NCI-H1092 (cell line): ENCODE results near the gene SLIT2.
A peak's percentile ranks its signal among the peaks of the same experiment; 100 is the strongest.

Experiments
- DNase-seq: peaks from one replicate; lab custom pipeline; 2025; lab: John Stamatoyannopoulos, UW

Gene SLIT2, protein sequence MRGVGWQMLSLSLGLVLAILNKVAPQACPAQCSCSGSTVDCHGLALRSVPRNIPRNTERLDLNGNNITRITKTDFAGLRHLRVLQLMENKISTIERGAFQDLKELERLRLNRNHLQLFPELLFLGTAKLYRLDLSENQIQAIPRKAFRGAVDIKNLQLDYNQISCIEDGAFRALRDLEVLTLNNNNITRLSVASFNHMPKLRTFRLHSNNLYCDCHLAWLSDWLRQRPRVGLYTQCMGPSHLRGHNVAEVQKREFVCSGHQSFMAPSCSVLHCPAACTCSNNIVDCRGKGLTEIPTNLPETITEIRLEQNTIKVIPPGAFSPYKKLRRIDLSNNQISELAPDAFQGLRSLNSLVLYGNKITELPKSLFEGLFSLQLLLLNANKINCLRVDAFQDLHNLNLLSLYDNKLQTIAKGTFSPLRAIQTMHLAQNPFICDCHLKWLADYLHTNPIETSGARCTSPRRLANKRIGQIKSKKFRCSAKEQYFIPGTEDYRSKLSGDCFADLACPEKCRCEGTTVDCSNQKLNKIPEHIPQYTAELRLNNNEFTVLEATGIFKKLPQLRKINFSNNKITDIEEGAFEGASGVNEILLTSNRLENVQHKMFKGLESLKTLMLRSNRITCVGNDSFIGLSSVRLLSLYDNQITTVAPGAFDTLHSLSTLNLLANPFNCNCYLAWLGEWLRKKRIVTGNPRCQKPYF (N-terminal part only)

DNA sequence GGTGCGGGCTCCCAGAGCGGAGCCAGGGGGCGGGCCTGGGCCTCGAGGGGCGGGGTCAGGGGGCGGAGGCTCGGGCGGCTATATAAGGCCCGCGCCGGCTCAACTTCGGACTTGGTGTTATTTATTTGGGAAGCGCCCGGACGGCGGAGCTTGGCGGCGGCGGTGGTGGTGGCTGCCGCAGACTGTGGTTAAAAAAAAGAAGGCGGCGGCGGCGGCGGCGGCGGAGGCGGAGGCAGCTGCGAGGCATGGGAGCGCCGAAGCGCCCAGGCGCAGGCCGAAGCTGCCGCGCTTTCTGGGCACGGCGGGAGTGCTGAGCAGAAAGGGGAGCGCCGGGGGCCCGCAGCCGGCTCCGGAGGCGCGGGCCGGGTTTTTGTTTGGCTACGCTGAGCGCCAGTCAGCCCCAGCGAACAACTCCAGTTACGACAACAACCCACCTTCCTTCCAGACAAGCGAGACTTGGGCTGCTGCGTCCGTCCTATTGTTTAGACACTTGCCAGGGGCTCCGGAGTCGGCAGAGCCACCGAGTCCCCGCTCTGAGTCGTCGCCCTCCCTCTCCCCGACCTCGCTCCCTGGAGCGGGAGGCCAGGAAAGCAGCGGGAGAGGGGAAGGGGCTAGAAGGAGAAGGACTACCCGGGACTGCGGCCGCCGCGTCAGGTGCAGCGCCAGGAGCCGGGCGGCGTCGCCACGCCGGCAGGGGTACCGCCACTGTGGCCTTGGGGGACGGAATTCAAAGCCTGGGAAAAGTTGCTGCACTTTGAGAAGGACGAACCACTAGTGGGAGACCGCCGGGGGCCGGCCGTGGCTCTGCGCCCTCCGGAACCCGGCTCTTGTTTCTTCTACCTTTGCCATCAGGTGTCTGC is at the start of gene SLIT2:
Gene SLIT2, plus strand, starts transcription at position 110 of the 860 bp plus-strand sequence. CDS start 1,911 bp downstream, outside the sequence.
- peak; percentile 84 for DNase-seq

DNA sequence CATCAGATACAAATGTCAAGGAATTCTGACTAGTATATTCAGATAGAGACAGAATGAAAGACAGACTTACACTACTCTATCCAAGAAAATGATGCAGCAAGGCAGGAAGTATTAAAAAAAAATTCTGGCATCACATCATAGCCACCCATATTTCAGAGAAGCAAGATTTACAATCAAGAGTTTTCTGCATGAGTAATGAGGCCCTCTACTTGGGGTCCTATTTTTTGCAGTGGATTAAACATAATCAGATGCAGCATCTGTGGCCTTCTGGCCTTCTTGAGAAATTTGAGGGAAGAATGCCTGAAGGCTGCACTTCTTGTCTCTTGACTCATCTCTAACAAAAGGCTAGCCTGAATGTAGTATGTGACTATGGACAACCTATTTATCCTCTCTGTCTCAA is 48.2 kb upstream of the SLIT2 start:
- DNase-seq, result no peak

DNA sequence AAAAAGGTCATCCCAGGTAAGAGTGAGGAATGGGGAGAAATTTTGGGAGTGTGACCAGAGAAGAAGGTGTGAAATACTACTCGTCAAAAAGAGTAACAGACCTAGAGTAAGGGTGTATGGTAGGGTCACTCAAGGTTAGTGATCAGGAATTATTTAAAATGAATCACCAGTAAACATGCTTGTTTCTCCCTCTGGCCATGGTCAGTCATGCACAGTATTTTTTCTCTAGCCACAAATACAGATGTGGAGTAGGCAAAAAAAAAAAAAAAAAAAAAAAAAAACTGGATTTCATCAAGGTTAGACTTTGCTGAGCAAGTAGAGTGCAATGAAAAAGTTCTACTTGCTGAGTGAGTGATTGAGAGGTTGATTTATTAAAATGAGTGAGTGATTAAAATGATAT is 34.2 kb upstream of the SLIT2 start:
- no peak for DNase-seq

DNA sequence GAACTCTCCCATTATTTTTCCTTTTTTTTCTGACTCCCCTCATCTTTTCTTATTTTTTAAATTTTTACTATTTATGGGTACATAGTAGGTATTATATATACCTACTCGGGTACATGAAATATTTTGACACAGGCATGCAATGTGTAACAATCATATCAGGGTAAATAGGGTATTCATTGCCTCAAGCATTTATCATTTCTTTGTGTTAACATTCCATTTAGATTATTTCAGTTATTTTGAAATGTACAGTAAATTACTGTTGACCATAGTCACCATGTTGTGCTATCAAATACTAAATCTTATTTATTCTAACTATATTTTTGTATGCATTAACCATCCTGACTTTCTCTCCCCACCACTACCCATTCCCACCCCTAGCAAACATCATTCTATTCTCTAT is 33.8 kb upstream of the SLIT2 start:
- DNase-seq, result no peak

DNA sequence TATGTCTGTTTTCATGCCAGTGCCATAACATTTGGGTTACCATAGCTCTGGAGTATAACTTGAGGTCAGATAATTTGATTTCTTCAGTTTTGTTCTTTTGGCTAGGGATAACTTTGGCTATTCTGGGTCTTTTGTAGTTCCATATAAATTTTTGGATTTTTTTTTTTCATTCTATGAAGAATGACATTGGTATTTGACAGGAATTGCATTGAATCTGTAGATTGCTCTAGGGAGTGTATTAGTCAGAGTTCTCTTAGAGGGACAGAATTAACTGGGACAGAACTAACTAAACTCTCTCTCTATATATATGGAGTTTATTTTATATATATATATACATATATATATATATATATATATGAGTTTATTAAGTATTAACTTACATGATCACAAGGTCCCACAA is 32.2 kb upstream of the SLIT2 start:
- no peak for DNase-seq

DNA sequence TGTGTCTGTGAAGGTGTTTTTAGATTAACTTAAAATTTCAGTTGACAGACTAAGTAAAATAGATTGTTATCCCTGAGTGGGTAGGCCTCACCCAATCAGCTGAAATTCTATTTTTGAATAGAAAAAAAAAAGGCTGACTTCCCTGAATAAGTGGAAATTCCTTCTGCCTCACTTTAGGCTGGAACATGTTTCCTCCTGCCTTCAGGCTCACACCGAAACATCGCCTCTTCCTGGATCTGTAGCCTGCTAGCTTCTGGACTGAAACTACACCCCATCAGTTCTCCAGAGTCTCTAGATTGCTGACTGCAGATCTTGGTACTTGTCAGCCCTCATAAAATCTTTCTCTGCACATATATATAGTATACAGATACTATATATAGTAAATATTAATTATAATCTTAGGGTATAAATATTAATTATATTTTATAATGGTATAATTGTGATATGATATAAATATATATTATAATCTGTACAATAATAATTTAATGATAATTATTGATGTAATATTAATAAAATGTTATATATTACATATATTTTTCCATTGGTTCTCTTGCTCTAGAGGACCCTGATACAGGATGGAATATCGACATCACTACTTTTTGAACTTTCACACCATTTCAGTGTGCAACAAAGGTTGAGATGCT is 13.7 kb upstream of the SLIT2 start:
- no peak for DNase-seq

DNA sequence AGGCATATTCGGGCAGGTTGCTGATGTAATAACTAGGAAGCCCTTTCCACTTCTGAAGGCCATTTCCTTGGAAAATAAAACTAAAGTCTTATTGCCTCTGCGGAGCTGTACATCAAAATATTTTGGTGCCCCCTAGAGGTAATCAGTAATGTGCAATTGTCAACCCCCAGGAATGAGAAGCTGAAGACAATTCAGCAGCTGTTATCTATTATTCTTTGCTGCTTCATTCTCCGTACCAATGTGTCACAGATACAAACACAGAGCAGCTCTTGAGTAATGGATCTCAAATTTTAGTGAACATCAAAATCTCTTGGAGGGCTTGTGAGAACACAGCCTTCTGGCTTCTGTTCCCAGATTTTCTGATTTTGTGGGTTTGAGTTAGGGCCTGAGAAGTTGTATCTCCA is 3.5 kb upstream of the SLIT2 start:
- peak; percentile 17 for DNase-seq

DNA sequence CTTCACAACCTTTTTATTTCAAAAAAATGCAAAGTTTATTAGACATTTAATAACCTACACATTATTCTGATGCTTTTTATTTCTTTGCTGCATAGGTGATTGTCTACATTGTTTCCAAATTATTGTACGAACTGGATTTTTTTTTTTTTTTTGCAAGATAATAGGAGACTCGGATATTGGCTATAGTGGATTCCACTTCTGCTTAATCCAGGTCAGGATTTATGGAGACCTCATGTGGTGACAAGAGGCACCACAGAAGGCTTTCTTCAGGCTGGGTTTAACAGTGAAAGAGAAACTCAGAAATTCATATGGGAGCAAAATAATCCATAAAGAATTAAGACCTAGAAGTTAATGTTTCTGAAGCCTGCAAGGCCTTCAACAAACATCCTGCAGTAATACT is 2.4 kb upstream of the SLIT2 start:
- DNase-seq, result no peak

DNA sequence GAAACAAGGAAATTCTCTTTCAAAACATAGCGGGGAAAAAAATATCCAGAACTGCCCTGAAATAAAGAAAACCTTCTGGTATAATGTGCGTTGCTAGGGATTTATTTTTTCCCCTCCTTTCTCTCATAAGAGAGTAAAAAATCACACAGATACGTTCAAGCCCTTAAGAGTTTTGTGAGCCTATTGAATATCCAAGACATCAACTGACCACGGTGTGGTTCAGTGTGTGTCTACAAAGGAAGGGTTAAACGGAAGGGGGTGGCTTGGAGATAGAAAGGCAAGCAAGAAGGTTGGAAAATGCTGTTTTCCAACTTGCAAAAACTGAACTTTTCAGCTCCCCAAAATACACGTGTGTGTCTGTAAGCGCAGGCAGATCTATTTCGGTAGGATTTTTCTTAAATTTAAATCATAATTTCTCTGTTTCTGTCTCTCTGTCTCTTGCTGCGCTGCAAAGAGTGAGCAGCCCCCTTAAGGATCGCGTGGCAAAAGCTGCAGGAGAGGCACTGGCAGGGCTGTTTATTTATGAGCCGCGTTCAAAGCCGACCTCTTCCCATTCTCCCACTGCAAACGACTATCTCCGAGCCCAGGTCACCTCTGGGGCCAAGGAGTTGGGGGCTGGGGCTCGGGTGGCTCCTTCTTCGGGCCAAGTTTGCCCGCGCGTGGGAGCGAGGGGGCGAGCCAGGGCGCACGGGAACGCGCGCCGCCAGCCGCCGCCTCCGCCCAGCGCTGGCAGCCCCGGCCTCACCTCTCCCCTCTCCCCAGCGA is 492 bp upstream of the SLIT2 start:
- no peak for DNase-seq

DNA sequence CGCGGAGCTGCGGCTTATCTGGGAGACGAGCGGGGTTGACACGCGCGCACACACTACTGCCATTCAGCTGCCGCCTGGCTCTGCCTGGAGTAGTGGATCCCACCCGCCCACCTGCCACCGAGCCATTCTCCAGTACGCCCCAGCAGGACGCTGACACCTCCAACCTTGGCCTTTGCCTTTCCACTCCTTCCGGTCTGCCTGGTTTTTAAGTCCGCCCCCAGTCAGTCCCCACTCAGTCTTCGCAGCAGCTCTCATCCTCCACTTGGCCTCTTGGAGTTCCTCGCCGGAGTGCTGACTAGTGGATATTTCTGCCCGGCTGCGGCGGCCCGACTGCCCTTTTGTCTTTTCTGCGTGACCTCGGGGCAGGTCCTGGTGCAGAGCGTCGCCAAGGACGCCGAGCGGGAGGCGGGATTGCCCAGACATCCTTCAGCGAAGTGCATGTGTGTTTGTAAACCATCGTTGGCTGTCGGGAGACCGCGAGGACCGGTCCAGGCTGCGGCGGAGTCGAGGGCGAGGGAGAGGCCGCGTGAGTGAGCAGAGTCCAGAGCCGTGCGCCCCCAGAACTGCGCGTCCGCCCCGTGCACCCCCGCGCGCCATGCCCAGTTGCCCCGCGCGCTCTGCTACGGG is 1.1 kb downstream of the SLIT2 start:
- DNase-seq, result no peak

DNA sequence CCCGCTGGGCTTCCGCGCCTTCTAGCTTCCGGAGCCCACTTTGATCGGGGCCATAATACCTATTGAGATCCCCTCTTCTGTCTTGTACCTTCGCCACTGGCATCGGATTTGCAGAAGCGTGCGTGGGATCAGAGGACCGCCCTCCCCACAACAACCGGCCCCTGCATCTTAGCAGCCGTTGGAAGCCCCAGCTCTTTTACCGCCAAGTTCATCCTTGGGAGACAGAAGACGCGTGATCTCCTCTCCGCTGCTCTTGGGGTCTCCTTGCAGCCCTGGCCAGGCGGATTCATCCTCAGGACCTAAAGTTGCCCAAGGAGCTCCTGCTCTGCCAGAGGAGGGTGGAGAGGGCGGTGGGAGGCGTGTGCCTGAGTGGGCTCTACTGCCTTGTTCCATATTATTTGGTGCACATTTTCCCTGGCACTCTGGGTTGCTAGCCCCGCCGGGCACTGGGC is 1.6 kb downstream of the SLIT2 start:
- DNase-seq, result no peak

DNA sequence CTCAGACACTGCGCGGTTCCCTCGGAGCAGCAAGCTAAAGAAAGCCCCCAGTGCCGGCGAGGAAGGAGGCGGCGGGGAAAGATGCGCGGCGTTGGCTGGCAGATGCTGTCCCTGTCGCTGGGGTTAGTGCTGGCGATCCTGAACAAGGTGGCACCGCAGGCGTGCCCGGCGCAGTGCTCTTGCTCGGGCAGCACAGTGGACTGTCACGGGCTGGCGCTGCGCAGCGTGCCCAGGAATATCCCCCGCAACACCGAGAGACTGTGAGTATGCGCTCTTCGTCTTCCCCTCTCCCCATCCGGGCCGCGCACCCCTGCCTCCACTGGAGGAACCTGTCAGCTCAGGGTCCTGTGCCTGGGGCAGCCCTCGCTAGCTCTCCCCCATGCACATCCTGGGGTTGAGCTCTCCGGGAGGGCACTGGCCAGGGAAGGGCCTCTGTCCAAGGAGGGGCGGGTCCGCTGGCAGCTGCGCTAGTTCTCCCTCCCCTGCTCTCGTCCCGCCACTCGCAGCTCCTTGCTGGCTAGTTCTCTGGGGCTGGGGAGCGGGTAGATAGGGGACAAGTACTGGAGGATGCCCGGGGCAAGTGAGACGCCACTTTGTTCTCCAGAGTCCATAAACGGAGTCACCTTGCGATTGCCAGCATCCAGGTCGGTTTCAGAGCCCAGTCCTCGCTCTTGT is 2.2 kb downstream of the SLIT2 start:
- no peak for DNase-seq

DNA sequence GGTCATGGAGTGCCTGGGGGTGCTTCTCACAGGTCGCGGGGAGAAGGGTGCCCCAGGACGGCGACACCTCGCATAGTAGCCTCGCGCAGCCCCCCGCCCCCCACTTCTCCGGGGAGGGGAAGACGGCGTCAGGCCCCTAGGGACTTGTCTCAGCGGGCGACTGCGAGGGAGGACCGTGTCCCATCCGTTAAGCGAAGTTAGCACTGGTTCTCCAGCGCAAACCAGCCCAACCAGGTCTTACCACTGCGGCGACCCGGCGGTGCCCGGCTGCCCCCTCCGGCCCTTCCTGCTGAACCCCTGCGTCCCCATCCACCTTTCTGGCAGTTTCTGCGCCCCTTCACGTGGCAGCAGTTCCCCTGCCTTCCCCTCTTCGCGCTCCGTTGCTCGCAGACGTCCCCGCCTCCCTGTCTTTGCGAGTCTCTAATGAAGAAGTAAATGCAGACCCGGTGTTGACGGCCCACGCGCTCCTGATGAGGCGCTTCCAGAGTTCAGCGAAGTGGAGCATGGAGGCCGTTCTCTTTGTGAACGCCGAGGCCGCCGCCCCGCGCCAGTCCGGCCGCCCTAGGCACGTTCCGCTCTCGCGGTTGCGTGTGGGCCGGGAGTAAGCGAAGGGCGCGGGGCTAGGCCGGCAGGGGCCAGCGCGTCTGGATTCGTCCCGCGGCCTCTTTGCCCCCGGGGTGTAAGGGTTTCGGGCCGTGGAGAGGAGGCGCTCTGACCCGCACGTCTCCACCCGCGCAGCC is 3.0 kb downstream of the SLIT2 start:
- DNase-seq, result no peak

DNA sequence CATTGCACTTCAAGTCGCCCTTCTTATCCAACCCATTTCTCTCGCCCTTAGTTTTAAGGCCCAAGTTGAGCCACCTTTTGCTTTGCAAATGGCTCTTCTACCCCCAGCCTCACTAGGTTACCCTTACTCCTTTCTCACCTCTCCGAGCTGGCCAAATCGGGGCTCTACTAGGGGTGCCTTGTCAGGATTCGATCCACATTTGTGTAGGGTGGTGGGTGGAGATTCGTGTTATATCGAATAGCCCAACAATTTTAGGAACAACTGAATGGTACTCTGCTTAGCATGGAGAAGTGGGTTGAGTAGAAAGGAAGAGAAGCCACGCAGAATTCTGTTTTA is 3.5 kb downstream of the SLIT2 start:
- no peak for DNase-seq

DNA sequence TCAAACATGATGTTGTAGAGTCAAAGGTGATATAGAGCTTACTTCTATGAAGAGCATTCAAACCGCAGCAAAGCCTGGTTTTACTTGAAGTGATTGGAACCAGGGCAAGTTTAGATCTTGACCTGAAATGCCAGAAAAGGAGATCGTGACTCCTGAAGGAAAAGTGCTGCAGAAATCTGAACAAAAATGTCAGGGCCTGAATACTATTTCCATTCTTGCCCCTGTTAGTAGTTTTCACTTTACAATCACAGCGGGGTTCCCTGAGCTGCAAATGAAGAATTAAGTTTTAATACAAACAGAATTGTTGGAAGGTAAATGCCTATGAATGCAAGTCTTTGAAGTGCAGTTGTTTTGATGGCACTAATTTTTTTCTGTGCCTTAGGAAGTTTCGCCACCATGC is 4.1 kb downstream of the SLIT2 start:
- no peak for DNase-seq

DNA sequence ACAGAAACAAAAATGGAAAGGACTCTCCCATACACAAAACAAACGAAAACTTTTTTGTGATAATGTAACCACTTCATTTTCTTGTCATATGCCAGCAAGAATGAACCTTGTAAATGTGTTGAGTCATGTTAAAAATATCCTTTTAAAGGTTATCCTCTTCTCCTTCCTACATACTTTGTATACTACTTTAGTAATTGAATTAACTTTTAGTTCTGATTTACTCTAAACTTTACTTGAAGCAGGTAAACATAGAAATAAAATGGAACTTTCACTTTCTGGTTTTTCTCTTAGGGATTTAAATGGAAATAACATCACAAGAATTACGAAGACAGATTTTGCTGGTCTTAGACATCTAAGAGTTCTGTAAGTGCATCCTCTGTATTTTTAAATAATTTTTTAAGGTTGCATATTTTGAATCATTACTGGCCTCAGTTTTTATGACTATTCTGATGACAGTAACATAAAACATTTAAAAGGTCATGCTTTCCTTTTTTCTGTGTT is 4.7 kb downstream of the SLIT2 start:
- DNase-seq, result no peak

DNA sequence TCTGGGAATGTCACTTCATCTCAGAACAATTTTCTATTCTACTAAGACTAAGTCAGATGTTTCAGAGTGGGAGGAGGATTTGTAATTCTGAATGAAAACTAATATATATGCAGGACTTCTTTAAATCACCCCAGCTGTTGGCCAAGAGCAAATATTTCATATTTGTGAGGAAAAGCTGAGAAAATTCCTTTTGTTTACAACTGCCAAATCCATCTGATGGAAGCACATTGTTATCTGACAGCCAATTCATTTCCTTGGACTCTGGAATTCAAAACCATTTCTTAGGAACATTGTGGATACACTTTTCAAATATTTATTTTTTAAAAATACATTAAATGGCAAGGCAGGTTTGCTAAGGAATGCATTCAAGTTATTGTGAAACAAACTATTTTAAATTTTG is 8.0 kb downstream of the SLIT2 start:
- DNase-seq, result no peak

DNA sequence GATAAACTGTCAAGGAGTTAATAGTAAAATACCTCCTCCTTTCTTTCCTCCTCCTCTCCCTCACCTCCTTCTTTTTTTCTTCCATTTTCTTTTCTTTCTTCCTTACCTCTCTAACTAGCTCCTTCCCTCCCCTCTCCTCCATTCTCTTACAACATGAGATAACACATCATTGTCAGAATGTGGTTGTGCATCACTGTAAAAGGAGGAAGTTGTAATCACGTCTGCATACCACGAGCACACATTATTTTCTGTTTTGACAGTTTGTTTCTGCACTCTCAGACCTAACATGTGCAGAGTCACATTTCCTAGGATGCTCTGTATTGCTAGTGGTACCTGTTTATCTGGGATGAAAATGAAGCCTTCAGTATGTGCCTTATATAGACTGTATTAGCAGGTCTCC is 9.1 kb downstream of the SLIT2 start:
- DNase-seq, result no peak

DNA sequence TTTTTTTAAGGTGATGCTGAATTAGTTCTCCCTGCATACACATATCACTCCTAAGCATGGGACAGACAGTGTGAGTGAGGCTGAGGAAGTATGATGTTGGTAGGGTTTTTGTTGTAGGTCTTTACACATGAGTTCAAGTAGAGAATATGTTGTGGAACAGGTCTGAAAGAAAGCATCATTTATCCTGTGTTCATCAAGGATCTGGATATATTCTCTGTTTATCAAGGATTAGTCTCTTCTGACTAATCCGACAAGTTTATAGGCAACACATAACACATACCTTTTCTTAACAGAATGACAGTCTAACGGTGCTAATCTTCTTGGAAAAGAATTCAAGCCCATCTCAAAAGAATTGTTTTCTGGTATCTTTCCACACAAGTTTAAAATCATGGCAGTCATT is 10.5 kb downstream of the SLIT2 start:
- no peak for DNase-seq
